OCI-LY7 (cell line): Measurements from ENCODE around the gene LMX1B. TPM values are rescaled to one million over a fixed set of nuclear protein-coding genes. Genes with fewer than 3 reads are reported as not detected.

Experiments
- BruUV-seq: library from RNA; stranded (reverse); fragments of 400-500 nt; replicated peaks from 2 replicates; lab custom pipeline; 2021; lab: Mats Ljungman, UMichigan
- CTCF ChIA-PET: fragments of 300-600 bp; sonication (Branson Sonifier 250); formaldehyde crosslinking; loops from one replicate; lab custom pipeline; 2022; ENCODE audit warnings: antibody characterized with exemption; ENCODE audit not compliant: unreplicated experiment; lab: Charles Lee
- POLR2A ChIA-PET: fragments of 300-600 bp; sonication (Branson Sonifier 250); formaldehyde crosslinking; loops from one replicate; lab custom pipeline; 2022; ENCODE audit warnings: antibody characterized with exemption; lab: Charles Lee
- DNase-seq: peaks from one replicate; pipeline ENCODE4 v3.0.0-alpha.2; 2015; ENCODE audit warnings: low spot score
- H2AFZ ChIP-seq: fragments of 200-600 bp; sonication (generic), shearing (Covaris generic); 2 replicates; pipeline ENCODE4 v1.6.1; 2014; ENCODE audit warnings: mild to moderate bottlenecking, antibody characterized with exemption, low read length, moderate library complexity
- H3K27ac ChIP-seq: fragments of 200-600 bp; sonication (generic); 2 replicates; pipeline ENCODE4 v1.5.1; 2014; ENCODE audit warnings: mixed run types, low read depth, mild to moderate bottlenecking, moderate library complexity, low read length, inconsistent platforms; ENCODE audit not compliant: poor library complexity, severe bottlenecking
- H3K36me3 ChIP-seq: fragments of 200-600 bp; sonication (generic); 2 replicates; pipeline ENCODE4 v1.6.1; 2014; ENCODE audit warnings: mild to moderate bottlenecking, antibody characterized with exemption, low read length, moderate library complexity, mixed read lengths; ENCODE audit not compliant: insufficient read depth
- H3K4me1 ChIP-seq: fragments of 200-600 bp; sonication (generic); 2 replicates; pipeline ENCODE4 v1.5.1; 2014; ENCODE audit warnings: mild to moderate bottlenecking, low read length; ENCODE audit not compliant: insufficient read depth, poor library complexity, severe bottlenecking
- H3K4me2 ChIP-seq: fragments of 200-600 bp; sonication (generic); 2 replicates; pipeline ENCODE4 v1.6.1; 2014; ENCODE audit warnings: mild to moderate bottlenecking, low read length
- H3K4me3 ChIP-seq: fragments of 200-600 bp; sonication (generic); 2 replicates; pipeline ENCODE4 v1.5.1; 2014; ENCODE audit warnings: mild to moderate bottlenecking, low read depth, low read length; ENCODE audit not compliant: poor library complexity, severe bottlenecking
- H3K79me2 ChIP-seq: fragments of 200-600 bp; sonication (generic); 2 replicates; pipeline ENCODE4 v1.6.1; 2016; ENCODE audit warnings: low read depth, mild to moderate bottlenecking, low read length, moderate library complexity, mixed read lengths; ENCODE audit not compliant: insufficient read depth
- H3K9me2 ChIP-seq: fragments of 200-600 bp; sonication (generic); 2 replicates; pipeline ENCODE4 v1.6.1; 2016; ENCODE audit warnings: mild to moderate bottlenecking, low read length, mixed read lengths; ENCODE audit not compliant: insufficient read depth
- H3K9me3 ChIP-seq: fragments of 200-600 bp; sonication (generic); 2 replicates; pipeline ENCODE4 v1.6.1; 2014; ENCODE audit warnings: mild to moderate bottlenecking, mixed run types, low read length, mixed read lengths
- H4K20me1 ChIP-seq: fragments of 200-600 bp; sonication (generic); 2 replicates; pipeline ENCODE4 v1.6.1; 2014; ENCODE audit warnings: mild to moderate bottlenecking, antibody characterized with exemption, low read length, moderate library complexity, mixed read lengths; ENCODE audit not compliant: insufficient read depth
- CTCF ChIP-seq: fragments of 200-600 bp; sonication (generic); conservative IDR thresholded peaks from 2 replicates; pipeline ENCODE4 v1.5.1; 2014; ENCODE audit warnings: mild to moderate bottlenecking, antibody characterized with exemption, low read length, moderate library complexity, mixed read lengths
- EZH2phosphoT487 ChIP-seq: fragments of 200-600 bp; sonication (generic); IDR thresholded peaks from 2 replicates; pipeline ENCODE4 v1.6.1; 2018; ENCODE audit warnings: low read depth, borderline replicate concordance, mild to moderate bottlenecking, mixed run types, antibody characterized with exemption, low read length, moderate library complexity, mixed read lengths
- intact Hi-C: fragments of 100-400 bp; cut with micrococcal nuclease; formaldehyde crosslinking; loops from one replicate; pipeline ENCODE4 v1.10.0; 2022; ENCODE audit not compliant: unreplicated experiment
- total RNA-seq, 2 experiments: library from RNA; depleted of rRNA in 1 of 2; stranded (reverse); fragments of >200 nt in 1 of 2; shearing (Covaris generic) in 1 of 2; gene quantifications; 2 replicates each; pipeline ENCODE4 v1.2.3, GENCODE V29; 2014 to 2022

LMX1B gene
- total RNA-seq, 2 experiments from 2014 or later, result not detected

GRCh38 chr9:126609711-126610388 is 3.9 kb upstream of the LMX1B start:
- H3K79me2 ChIP-seq, result no peaks in the 10 kb centered on the region
- no peak overlapping the region for H3K4me2 ChIP-seq
- CTCF ChIA-PET, result no interaction called here
- no peak overlapping the region for H2AFZ ChIP-seq
- no peak overlapping the region for H3K27ac ChIP-seq
- TF ChIP-seq CTCF (no peak), EZH2phosphoT487 (no peak)
- no peak for DNase-seq
- POLR2A ChIA-PET, result no interaction called here
- H3K4me1 ChIP-seq, result no peaks in the 10 kb centered on the region
- no peaks in the 10 kb centered on the region for H4K20me1 ChIP-seq
- no peaks in the 10 kb centered on the region for H3K9me2 ChIP-seq
- H3K9me3 ChIP-seq, result no peaks in the 10 kb centered on the region
- no peaks in the 10 kb centered on the region for H3K36me3 ChIP-seq
- intact Hi-C loops, result loop anchor here (5.0 kb wide), 1 partner anchor 172 kb away; no protein-coding TSS in a partner anchor
- H3K4me3 ChIP-seq, result no peak overlapping the region
- no TSS peak for BruUV-seq

GRCh38 chr9:126611193-126611591 is 2.5 kb upstream of the LMX1B start:
- intact Hi-C loops, result loop anchor here (5.0 kb wide), 1 partner anchor 171 kb away; no protein-coding TSS in a partner anchor
- no peaks in the 10 kb centered on the region for H4K20me1 ChIP-seq
- no peak overlapping the region for H3K4me2 ChIP-seq
- no peaks in the 10 kb centered on the region for H3K9me3 ChIP-seq
- H3K9me2 ChIP-seq, result no peaks in the 10 kb centered on the region
- no peak overlapping the region for H2AFZ ChIP-seq
- H3K4me1 ChIP-seq, result no peaks in the 10 kb centered on the region
- POLR2A ChIA-PET, result no interaction called here
- no peak overlapping the region for H3K27ac ChIP-seq
- no peak for TF ChIP-seq CTCF
- TF ChIP-seq EZH2phosphoT487, result no peak
- no peaks in the 10 kb centered on the region for H3K79me2 ChIP-seq
- DNase-seq, result no peak
- CTCF ChIA-PET, result no interaction called here
- no peaks in the 10 kb centered on the region for H3K36me3 ChIP-seq
- H3K4me3 ChIP-seq, result no peak overlapping the region
- BruUV-seq, result no TSS peak

- Histone ChIP-seq H3K36me3 (no peaks in the 10 kb centered on the region), H3K4me2 (no peak overlapping the region), H3K9me2 (no peaks in the 10 kb centered on the region), H3K27ac (no peak overlapping the region), H2AFZ (no peak overlapping the region), H3K9me3 (no peaks in the 10 kb centered on the region), H4K20me1 (no peaks in the 10 kb centered on the region), H3K4me1 (no peaks in the 10 kb centered on the region), H3K79me2 (no peaks in the 10 kb centered on the region), H3K4me3 (no peak overlapping the region)
- peak; percentile 46 for DNase-seq
- ChIA-PET POLR2A (no interaction called here), CTCF (no interaction called here)
- TF ChIP-seq EZH2phosphoT487 (no peak), CTCF (peak; percentile 77)
- intact Hi-C loops, result loop anchor here (5.0 kb wide), 1 partner anchor 171 kb away; no protein-coding TSS in a partner anchor
- no TSS peak for BruUV-seq
Observed at GRCh38 chr9:126611592-126612325, 2.0 kb upstream of the LMX1B start.
